ENCODE measurements around the gene LAGE3.
A peak's percentile ranks its signal among the peaks of the same experiment; 100 is the strongest.

The LAGE3 gene

GRCh38 chrX:154431341-154431740 is 47.7 kb downstream of the LAGE3 start:
- no peak for DNase-seq

- no peak for DNase-seq
These were observed 48.2 kb downstream of the LAGE3 start for GRCh38 chrX:154430916-154431315.

GRCh38 chrX:154430479-154430878 is 48.6 kb downstream of the LAGE3 start:
- DNase-seq = no peak

- no peak for DNase-seq
These were observed 49.4 kb downstream of the LAGE3 start for GRCh38 chrX:154429711-154430110.

- DNase-seq = peak; percentile 95
These were observed 50.6 kb downstream of the LAGE3 start, which contains the start of gene ATP6AP1 for GRCh38 chrX:154428176-154429171. Gene ATP6AP1 (plus strand): TSS chrX:154428677. CDS start chrX:154428693, 16 bp downstream.
